Left renal pelvis (tissue), 4 donors: ENCODE results near the gene CASKIN1. TPM values are rescaled to one million over a fixed set of nuclear protein-coding genes. Genes with fewer than 3 reads are reported as not detected.

ENCODE experiments used
- DNase-seq, 4 donors: peaks; one replicate each; pipeline ENCODE4 v3.0.0-alpha.2; 2013; ENCODE audit warnings: low read depth in 4 of 4, low spot score in 3 of 4
- polyA plus RNA-seq, 4 donors: library from polyadenylated mRNA; unstranded; fragments of 120-200 nt; gene quantifications; one replicate each; pipeline ENCODE4 v1.2.1, GENCODE V29; 2013; ENCODE audit not compliant: insufficient read length in 4 of 4

Gene CASKIN1
- polyA plus RNA-seq, 4 donors: 0.79 to 2.4 (median 1.4) TPM

- DNase-seq: no peak
Observed at GRCh38 chr16:2197765-2198164, 1.4 kb upstream of the CASKIN1 start.

GRCh38 chr16:2196981-2197511 is 641 bp upstream of the CASKIN1 start:
- DNase-seq: no peak

GRCh38 chr16:2195322-2196161 is 863 bp downstream of the CASKIN1 start:
- DNase-seq: no peak

- no peak for DNase-seq
Observed at GRCh38 chr16:2194852-2195321, 1.5 kb downstream of the CASKIN1 start.

- no peak for DNase-seq
Observed at GRCh38 chr16:2194166-2194834, 2.1 kb downstream of the CASKIN1 start.

GRCh38 chr16:2191446-2191706 is 5.0 kb downstream of the CASKIN1 start:
- DNase-seq: no peak

GRCh38 chr16:2190659-2191445 is 5.6 kb downstream of the CASKIN1 start:
- no peak for DNase-seq

GRCh38 chr16:2190002-2190658 is 6.3 kb downstream of the CASKIN1 start:
- DNase-seq: no peak

- no peak for DNase-seq
Observed at GRCh38 chr16:2189252-2189893, 7.0 kb downstream of the CASKIN1 start.

- no peak for DNase-seq
Observed at GRCh38 chr16:2188395-2188794, 8.0 kb downstream of the CASKIN1 start.

GRCh38 chr16:2187212-2187611 is 9.2 kb downstream of the CASKIN1 start:
- no peak for DNase-seq

GRCh38 chr16:2186505-2186904 is 9.9 kb downstream of the CASKIN1 start:
- DNase-seq: no peak

- DNase-seq: no peak
Observed at GRCh38 chr16:2186064-2186463, 10.3 kb downstream of the CASKIN1 start.

- DNase-seq: no peak
Observed at GRCh38 chr16:2184962-2185361, 11.4 kb downstream of the CASKIN1 start.

- DNase-seq: no peak
Observed at GRCh38 chr16:2184346-2184745, 12.1 kb downstream of the CASKIN1 start.

GRCh38 chr16:2183671-2184070 is 12.7 kb downstream of the CASKIN1 start:
- DNase-seq: no peak

GRCh38 chr16:2181952-2182351 is 14.5 kb downstream of the CASKIN1 start:
- DNase-seq: no peak

- no peak for DNase-seq
Observed at GRCh38 chr16:2180962-2181923, 15.2 kb downstream of the CASKIN1 start.

- no peak for DNase-seq
Observed at GRCh38 chr16:2180461-2180860, 15.9 kb downstream of the CASKIN1 start.
